Suprapubic skin (tissue), 4 donors: ENCODE measurements around the gene TNFRSF8. TPM values are rescaled to one million over a fixed set of nuclear protein-coding genes. Genes with fewer than 3 reads are reported as not detected.
A peak's percentile ranks its signal among the peaks of the same experiment; 100 is the strongest.

ENCODE experiments used
- DNase-seq, 2 donors: peaks; one replicate each; pipeline ENCODE4 v3.0.0-alpha.2; 2019; ENCODE audit warnings: low spot score in 2 of 2
- H3K27ac ChIP-seq: fragments of 200-600 bp; sonication (generic); one replicate; pipeline ENCODE4 v1.5.1; 2019
- H3K27me3 ChIP-seq: fragments of 200-600 bp; sonication (generic); one replicate; pipeline ENCODE4 v1.5.1; 2019
- H3K36me3 ChIP-seq: fragments of 200-600 bp; sonication (generic); one replicate; pipeline ENCODE4 v1.5.1; 2019
- H3K4me1 ChIP-seq: fragments of 200-600 bp; sonication (generic); one replicate; pipeline ENCODE4 v1.5.1; 2019
- H3K4me3 ChIP-seq: fragments of 200-600 bp; sonication (generic); one replicate; pipeline ENCODE4 v1.5.1; 2019; ENCODE audit warnings: mild to moderate bottlenecking
- H3K9me3 ChIP-seq: fragments of 200-600 bp; sonication (generic); one replicate; pipeline ENCODE4 v1.5.1; 2019
- CTCF ChIP-seq, 2 donors: fragments of 200-600 bp in 1 of 2; fragments of 450-650 bp in 1 of 2; sonication (generic) in 1 of 2; IDR thresholded peaks; one replicate each; pipeline ENCODE4 v1.5.1; 2016 to 2019; ENCODE audit warnings: antibody characterized with exemption in 2 of 2, mild to moderate bottlenecking in 1 of 2, moderate library complexity in 1 of 2
- EP300 ChIP-seq: sonication (generic); formaldehyde crosslinking; IDR thresholded peaks from one replicate; pipeline ENCODE4 v1.6.1; 2017; ENCODE audit warnings: antibody characterized with exemption
- POLR2A ChIP-seq, 2 donors: fragments of 450-650 bp; IDR thresholded peaks; one replicate each; pipeline ENCODE4 v1.6.1; 2017; ENCODE audit warnings: antibody characterized with exemption in 2 of 2, mild to moderate bottlenecking in 2 of 2, moderate library complexity in 2 of 2
- POLR2AphosphoS5 ChIP-seq, 3 donors: sonication (generic); formaldehyde crosslinking; IDR thresholded peaks; one replicate each; pipeline ENCODE4 v1.6.1; 2017; ENCODE audit warnings: antibody characterized with exemption in 3 of 3
- WGBS: methylation state at CpG from one replicate; pipeline ENCODE4 v1.1.5; 2018; 5-methylcytosine and 5-hydroxymethylcytosine counted together
- total RNA-seq, 4 donors: library from RNA; depleted of rRNA; stranded (reverse); fragments of >200 nt; gene quantifications; one replicate each; pipeline ENCODE4 v1.1.0, GENCODE V29; 2016

Gene TNFRSF8
- total RNA-seq, 4 donors from 2014 or later = 0.30 to 1.2 (median 0.75) TPM

- 47% methylated on average over 11 of the region's 11 CpGs for WGBS
- H3K27ac ChIP-seq = peak overlapping the region; percentile 74
- H3K4me3 ChIP-seq = peak overlapping the region; percentile 5
- H3K36me3 ChIP-seq = no peaks in the 10 kb centered on the region
- TF ChIP-seq EP300 (no peak), POLR2AphosphoS5 (IDR thresholded peaks at IDR 0.05) (no peak), POLR2A (IDR thresholded peaks at IDR 0.05) (no peak), CTCF (IDR thresholded peaks at IDR 0.05) (no peak)
- H3K4me1 ChIP-seq = peaks cover 84% of the 10 kb centered on the region
- H3K9me3 ChIP-seq = no peaks in the 10 kb centered on the region
- DNase-seq = no peak
- peaks cover 11% of the 10 kb centered on the region for H3K27me3 ChIP-seq
These were observed 115.4 kb downstream of the TNFRSF8 start for GRCh38 chr1:12178511-12178910.

- H3K4me1 ChIP-seq = peaks cover 82% of the 10 kb centered on the region
- DNase-seq = no peak
- H3K4me3 ChIP-seq = no peak overlapping the region
- H3K9me3 ChIP-seq = no peaks in the 10 kb centered on the region
- WGBS = 58% methylated on average over 13 of the region's 17 CpGs
- TF ChIP-seq CTCF (IDR thresholded peaks at IDR 0.05) = no peak
- TF ChIP-seq POLR2AphosphoS5 (IDR thresholded peaks at IDR 0.05) = no peak
- no peak for TF ChIP-seq POLR2A (IDR thresholded peaks at IDR 0.05)
- no peak for TF ChIP-seq EP300
- H3K27me3 ChIP-seq = peaks cover 11% of the 10 kb centered on the region
- H3K27ac ChIP-seq = peak overlapping the region; percentile 74
- no peaks in the 10 kb centered on the region for H3K36me3 ChIP-seq
These were observed 116.0 kb downstream of the TNFRSF8 start for GRCh38 chr1:12179111-12179519.

GRCh38 chr1:12179676-12180075 lies 116.6 kb downstream of the TNFRSF8 start:
- Histone ChIP-seq H3K4me3 (no peak overlapping the region), H3K9me3 (no peaks in the 10 kb centered on the region), H3K4me1 (peaks cover 81% of the 10 kb centered on the region), H3K27me3 (peaks cover 11% of the 10 kb centered on the region), H3K36me3 (no peaks in the 10 kb centered on the region), H3K27ac (peak overlapping the region; percentile 74)
- DNase-seq = no peak
- 92% methylated on average over 8 of the region's 8 CpGs for WGBS
- no peak for TF ChIP-seq POLR2AphosphoS5 (IDR thresholded peaks at IDR 0.05)
- no peak for TF ChIP-seq POLR2A (IDR thresholded peaks at IDR 0.05)
- TF ChIP-seq EP300 = no peak
- TF ChIP-seq CTCF (IDR thresholded peaks at IDR 0.05) = no peak

DNA sequence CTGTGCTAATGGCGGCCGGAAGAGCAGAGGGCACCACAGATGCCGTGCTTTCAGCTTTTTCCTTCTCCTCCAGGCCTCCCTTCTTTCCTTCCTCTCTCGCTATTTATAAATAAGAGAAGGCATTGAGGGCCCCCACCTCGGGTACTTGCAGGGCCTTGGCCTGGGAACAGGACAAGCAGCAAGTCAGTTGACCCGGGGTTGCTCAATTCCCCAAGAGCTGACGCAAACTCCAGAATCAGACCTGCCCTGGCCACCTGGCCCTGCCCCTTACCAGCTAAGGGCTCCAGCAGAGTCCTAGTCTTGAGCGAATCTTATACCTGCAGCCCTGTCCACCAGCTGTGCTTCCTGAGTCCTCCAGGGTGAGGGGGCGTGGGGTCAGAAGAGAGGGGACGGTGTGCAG lies 117.2 kb downstream of the TNFRSF8 start:
- 83% methylated on average over 8 of the region's 10 CpGs for whole genome bisulfite sequencing
- Histone ChIP-seq H3K27ac (peak overlapping the region; percentile 74), H3K4me3 (no peak overlapping the region), H3K9me3 (no peaks in the 10 kb centered on the region), H3K27me3 (peaks cover 11% of the 10 kb centered on the region), H3K4me1 (peaks cover 81% of the 10 kb centered on the region), H3K36me3 (no peaks in the 10 kb centered on the region)
- DNase-seq = peak in 1 of 2 donors; percentile 79
- no peak for TF ChIP-seq POLR2AphosphoS5 (IDR thresholded peaks at IDR 0.05)
- no peak for TF ChIP-seq POLR2A (IDR thresholded peaks at IDR 0.05)
- no peak for TF ChIP-seq CTCF (IDR thresholded peaks at IDR 0.05)
- TF ChIP-seq EP300 = no peak

DNA sequence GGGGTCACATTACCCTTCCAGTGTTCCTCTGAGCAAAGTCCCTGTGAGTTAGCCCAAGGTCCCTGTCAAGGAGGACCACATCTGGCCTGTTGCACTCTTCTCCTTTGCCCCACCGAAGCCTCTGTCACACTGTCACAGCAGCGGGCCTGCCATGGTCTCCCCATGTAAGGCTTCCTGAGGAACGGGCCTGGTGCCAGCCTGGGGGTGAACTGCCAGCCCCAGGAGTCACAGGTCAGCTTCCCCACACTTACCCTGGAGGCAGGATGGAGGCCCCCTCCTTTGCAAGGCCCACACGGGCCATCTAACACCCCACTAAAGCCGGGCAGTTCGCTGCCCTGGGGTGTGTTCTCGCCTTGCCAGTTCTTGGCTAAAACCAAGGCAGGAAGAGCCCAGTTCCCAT lies 117.8 kb downstream of the TNFRSF8 start:
- Histone ChIP-seq H3K36me3 (no peaks in the 10 kb centered on the region), H3K4me1 (peaks cover 83% of the 10 kb centered on the region), H3K27me3 (peaks cover 11% of the 10 kb centered on the region), H3K27ac (peak overlapping the region; percentile 74), H3K9me3 (no peaks in the 10 kb centered on the region), H3K4me3 (no peak overlapping the region)
- DNase-seq = no peak
- TF ChIP-seq POLR2A (IDR thresholded peaks at IDR 0.05) = no peak
- no peak for TF ChIP-seq EP300
- no peak for TF ChIP-seq CTCF (IDR thresholded peaks at IDR 0.05)
- no peak for TF ChIP-seq POLR2AphosphoS5 (IDR thresholded peaks at IDR 0.05)
- 71% methylated on average over 3 of the region's 7 CpGs for WGBS
